Adipocyte (in vitro differentiated cells): ENCODE measurements around the gene AFAP1.

ENCODE experiments used
- DNase-seq: peaks from one replicate; pipeline ENCODE4 v3.0.0-alpha.2; 2015; ENCODE audit warnings: low read depth
- H3K27me3 ChIP-seq: replicated peaks from 2 replicates; pipeline ENCODE4 v1.7.0; 2013; ENCODE audit warnings: mild to moderate bottlenecking, low read length, moderate library complexity; ENCODE audit not compliant: control insufficient read depth, insufficient read depth
- H3K36me3 ChIP-seq: 2 replicates; pipeline ENCODE4 v1.7.0; 2013; ENCODE audit warnings: low read length, mild to moderate bottlenecking, moderate library complexity; ENCODE audit not compliant: control insufficient read depth, insufficient read depth, severe bottlenecking
- H3K4me1 ChIP-seq: 2 replicates; pipeline ENCODE4 v1.7.0; 2013; ENCODE audit warnings: mild to moderate bottlenecking, low read length, moderate library complexity; ENCODE audit not compliant: control insufficient read depth, insufficient read depth
- H3K4me3 ChIP-seq: 2 replicates; pipeline ENCODE4 v1.7.0; 2013; ENCODE audit warnings: mild to moderate bottlenecking, low read length, moderate library complexity
- H3K9ac ChIP-seq: 2 replicates; pipeline ENCODE4 v1.7.0; 2013; ENCODE audit warnings: mild to moderate bottlenecking, low read length, moderate library complexity
- H3K9me3 ChIP-seq: 2 replicates; pipeline ENCODE4 v1.7.0; 2013; ENCODE audit warnings: mild to moderate bottlenecking, low read length, moderate library complexity; ENCODE audit not compliant: control insufficient read depth

The AFAP1 gene

DNA sequence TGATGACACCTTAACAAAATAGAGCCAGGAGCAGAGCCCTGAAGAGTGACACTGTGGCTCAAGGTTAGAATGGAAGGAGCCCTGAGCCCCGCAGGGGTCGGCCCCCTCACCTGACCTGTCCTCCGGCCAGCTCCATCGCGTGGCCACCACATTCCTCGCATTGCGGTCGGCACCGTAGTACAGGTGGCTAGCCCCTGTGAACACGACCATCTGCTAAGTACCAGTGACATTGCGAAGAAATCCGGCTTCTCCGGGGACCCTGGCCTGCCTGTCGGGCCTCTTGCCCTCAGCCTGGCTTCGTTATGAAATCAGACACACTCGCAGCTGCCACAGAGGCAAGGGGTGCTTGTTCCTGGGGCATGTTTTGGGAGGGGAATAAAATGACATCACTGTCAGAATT lies 179.0 kb downstream of the AFAP1 start:
- no peaks in the 10 kb centered on the region for H3K9me3 ChIP-seq
- DNase-seq = no peak
- no peak overlapping the region for H3K9ac ChIP-seq
- no peak overlapping the region for H3K4me3 ChIP-seq
- no peaks in the 10 kb centered on the region for H3K4me1 ChIP-seq
- peaks cover 67% of the 10 kb centered on the region for H3K36me3 ChIP-seq
- no peaks in the 10 kb centered on the region for H3K27me3 ChIP-seq

DNA sequence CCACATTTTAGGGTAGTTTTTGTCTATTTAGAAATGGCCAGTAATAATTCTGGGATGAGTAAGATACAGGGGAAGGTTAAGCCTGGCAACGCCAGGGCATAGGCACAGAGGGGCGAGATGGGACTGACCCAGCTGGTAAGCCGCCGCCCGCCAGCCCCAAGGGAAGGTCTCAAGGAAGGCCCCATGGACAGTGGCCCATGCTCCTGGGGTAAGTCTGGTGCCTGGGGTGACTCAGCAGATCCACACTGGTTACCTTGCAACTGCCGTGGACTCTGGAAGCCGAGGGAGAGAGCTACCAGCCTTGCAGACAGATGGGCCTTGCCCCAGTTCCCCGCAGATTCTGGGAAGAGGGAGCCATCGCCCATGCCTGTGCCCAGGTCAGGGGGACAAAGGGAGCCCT lies 179.4 kb downstream of the AFAP1 start:
- Histone ChIP-seq H3K9me3 (no peaks in the 10 kb centered on the region), H3K27me3 (no peaks in the 10 kb centered on the region), H3K9ac (no peak overlapping the region), H3K4me3 (no peak overlapping the region), H3K36me3 (peaks cover 62% of the 10 kb centered on the region), H3K4me1 (no peaks in the 10 kb centered on the region)
- no peak for DNase-seq

DNA sequence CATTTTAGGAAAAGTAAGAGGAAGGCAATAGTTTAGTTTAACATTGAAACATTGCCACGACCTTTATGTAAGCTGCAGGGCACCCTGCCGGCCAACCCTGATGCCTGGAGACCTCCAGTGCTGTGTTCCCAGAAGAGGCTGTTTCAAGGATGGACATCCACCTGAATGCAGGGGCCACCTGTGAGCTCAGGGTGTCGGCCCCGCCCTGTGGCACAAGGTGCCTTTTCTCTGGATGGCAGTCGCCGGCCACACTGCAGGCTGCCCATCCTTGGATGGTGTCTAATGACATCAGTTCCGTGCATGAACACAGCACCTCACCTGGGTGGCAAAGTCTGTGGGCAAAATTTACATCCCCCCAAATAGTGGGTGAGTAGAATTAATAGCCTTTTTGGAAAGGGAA lies 180.0 kb downstream of the AFAP1 start:
- no peaks in the 10 kb centered on the region for H3K9me3 ChIP-seq
- no peaks in the 10 kb centered on the region for H3K4me1 ChIP-seq
- no peak overlapping the region for H3K9ac ChIP-seq
- no peak for DNase-seq
- peaks cover 56% of the 10 kb centered on the region for H3K36me3 ChIP-seq
- no peak overlapping the region for H3K4me3 ChIP-seq
- H3K27me3 ChIP-seq = no peaks in the 10 kb centered on the region

DNA sequence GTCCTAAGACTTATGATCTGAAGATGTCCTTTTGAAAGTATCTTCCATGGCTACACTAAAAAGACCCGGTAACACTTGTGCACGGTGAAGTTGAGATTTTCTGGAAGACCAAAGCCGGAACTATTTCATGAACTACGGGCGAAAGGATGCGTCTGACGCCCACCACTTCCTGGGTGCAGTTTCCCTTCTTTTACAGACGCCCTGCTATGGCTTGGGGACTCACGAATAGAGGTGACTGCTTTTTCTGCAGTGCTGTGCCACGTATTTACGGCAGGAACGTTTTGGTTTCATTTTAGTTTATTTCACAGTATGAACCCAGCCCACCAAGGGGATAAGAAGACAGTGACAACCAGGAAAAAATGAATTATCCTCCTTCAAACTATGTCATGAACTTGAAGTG lies 180.4 kb downstream of the AFAP1 start:
- no peaks in the 10 kb centered on the region for H3K9me3 ChIP-seq
- no peak overlapping the region for H3K9ac ChIP-seq
- H3K36me3 ChIP-seq = peaks cover 54% of the 10 kb centered on the region
- DNase-seq = no peak
- no peaks in the 10 kb centered on the region for H3K27me3 ChIP-seq
- H3K4me1 ChIP-seq = no peaks in the 10 kb centered on the region
- no peak overlapping the region for H3K4me3 ChIP-seq

DNA sequence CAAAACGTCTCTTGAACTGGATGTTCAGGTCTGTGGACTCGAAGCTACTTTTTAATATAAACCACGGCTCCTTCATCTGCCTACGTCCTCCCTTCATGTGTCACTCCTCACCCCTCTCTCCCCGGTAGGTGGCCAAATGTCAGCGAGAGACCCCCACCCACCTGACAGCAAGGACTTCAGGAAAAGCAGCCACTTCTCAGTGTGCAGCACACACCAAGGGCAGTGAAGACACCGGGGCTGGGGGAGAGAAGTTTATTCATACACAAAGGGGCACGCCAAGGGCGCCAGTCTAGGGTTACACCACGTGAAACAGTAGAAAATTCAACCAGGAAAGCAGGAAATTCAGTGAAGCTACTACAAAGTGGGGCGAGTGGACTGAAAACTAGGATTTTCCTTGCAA lies 181.2 kb downstream of the AFAP1 start:
- H3K4me1 ChIP-seq = no peaks in the 10 kb centered on the region
- peaks cover 46% of the 10 kb centered on the region for H3K36me3 ChIP-seq
- H3K9ac ChIP-seq = no peak overlapping the region
- DNase-seq = no peak
- no peaks in the 10 kb centered on the region for H3K9me3 ChIP-seq
- no peaks in the 10 kb centered on the region for H3K27me3 ChIP-seq
- no peak overlapping the region for H3K4me3 ChIP-seq

DNA sequence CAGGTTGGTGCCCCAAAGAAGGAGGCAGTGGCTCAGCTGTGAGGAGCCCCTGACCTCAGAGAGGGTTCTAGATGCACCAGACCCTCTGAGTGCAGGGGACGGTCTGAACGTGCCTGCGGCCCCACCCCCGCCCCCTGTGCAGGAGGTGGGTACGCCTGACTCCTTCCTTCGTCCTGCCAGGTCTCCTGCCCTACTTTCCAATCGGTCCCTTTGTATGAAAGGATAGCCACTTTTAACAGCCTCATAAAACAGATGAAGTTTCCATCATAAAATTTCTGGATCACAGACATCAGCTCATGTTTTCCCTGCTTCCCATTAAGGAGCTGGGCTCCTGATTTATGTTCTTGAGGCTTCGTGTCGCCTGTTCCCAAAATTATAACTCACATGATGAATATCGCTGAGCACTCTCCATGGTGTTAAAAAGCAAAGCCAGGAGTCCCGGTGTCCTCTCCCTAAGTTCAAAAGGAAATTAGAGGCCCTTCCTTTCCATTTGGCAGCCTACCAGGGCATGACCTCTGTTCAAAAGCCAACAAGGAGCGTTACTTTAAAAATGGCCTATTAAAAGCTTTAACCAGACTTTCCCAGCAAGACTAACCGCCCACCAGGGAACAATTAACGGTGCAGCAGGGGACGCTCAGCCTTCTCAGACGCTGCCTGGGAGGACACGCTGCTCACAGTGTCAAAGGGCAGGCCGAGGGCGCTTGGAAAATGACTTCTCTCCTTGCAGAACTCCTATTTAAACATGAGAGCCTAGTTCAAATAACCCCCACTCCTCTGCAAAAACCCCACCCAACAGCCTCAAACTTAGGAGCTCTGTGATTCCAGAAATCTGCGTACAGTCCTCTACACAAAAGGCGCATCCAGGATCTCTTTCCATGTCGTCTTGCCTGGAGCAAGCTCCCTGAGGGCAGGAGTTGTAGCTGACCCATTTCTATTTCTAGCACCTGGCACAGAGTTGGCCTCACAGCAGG lies 181.9 kb downstream of the AFAP1 start:
- no peak for DNase-seq
- H3K4me3 ChIP-seq = no peak overlapping the region
- H3K36me3 ChIP-seq = peaks cover 39% of the 10 kb centered on the region
- H3K9ac ChIP-seq = no peak overlapping the region
- no peaks in the 10 kb centered on the region for H3K4me1 ChIP-seq
- no peaks in the 10 kb centered on the region for H3K27me3 ChIP-seq
- H3K9me3 ChIP-seq = no peaks in the 10 kb centered on the region

DNA sequence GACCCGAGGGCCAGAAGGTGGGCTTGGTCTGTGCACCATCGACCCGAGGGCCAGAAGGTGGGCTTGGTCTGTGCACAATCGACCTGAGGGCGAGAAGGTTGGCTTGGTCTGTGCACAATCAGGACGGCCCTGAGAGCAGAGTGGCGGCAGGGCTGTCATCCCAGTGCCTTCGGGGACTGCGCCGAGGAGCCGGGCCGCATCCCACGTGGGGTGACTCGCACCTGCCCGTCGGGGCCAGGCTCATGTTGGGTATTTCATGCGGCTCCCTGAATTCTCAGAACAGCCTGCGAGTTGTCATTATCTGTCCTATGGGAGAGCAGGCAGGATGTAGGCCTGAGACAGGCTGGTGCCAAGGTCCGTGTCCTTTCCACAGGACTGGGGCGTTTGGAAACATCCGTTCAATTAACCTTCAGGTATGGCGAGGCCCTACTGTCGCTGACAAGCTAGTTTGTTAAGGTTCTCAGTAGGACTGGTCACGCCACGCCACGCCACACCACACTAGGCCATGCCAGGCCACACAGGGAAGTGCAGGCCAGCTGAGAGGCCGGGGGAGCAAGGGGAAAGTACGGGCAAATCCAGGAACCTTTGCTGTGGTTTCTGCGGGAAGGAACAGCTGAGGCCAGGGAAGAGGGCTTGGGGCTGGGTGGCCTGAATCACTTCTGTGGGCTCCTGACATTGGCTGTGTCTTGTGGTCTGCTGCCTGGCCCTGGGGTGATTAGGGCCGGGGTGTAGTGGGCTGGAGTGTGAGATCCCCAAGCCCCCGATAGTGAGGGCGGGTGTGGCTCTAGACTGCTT lies 182.9 kb downstream of the AFAP1 start:
- Histone ChIP-seq H3K9me3 (no peaks in the 10 kb centered on the region), H3K9ac (no peak overlapping the region), H3K4me1 (no peaks in the 10 kb centered on the region), H3K36me3 (peaks cover 29% of the 10 kb centered on the region), H3K4me3 (no peak overlapping the region), H3K27me3 (no peaks in the 10 kb centered on the region)
- no peak for DNase-seq

DNA sequence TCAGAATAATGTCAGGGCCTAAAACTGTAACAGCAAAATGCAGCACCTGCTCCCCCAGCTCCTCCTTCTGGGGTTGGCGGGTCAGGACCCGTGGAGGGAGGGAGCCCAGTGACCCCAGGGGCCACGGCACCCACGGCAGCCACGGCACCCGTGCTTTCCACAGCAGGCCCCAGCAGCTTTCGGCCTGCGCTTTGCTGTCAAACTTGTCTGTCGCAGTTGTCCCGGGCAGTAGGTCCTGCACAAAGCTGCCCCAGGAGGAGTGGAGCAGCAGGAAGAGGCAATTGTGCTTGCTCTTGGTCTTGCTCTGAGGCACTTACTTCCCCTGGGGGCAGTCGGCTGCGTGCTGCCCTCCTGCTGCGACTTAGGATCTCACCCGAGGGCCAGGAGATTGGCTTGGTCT lies 183.6 kb downstream of the AFAP1 start:
- Histone ChIP-seq H3K4me1 (peaks cover under 1% of the 10 kb centered on the region), H3K4me3 (no peak overlapping the region), H3K36me3 (peaks cover 22% of the 10 kb centered on the region), H3K9ac (no peak overlapping the region), H3K9me3 (no peaks in the 10 kb centered on the region), H3K27me3 (no peaks in the 10 kb centered on the region)
- DNase-seq = no peak

DNA sequence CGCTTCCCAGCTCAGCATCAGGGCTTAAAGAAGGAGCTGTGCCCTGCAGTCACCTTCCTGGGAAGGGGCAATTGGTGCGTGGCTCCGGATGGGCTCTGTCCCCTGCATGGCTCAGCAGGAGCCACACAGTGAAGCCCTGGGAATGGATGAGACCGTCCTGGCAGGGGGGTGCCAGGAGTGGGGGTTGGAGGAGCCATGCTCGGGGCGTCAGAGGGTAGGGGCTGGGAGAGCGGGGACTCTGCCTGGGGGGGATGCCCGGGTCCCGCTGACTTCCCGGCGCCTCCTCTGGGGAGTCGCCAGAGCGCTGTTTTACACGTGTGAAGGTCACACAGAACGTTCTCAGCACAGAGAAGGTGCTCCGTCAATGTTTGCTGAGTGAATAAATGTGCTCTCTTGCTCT lies 184.1 kb downstream of the AFAP1 start:
- peaks cover 6% of the 10 kb centered on the region for H3K4me1 ChIP-seq
- no peak overlapping the region for H3K4me3 ChIP-seq
- no peaks in the 10 kb centered on the region for H3K9me3 ChIP-seq
- DNase-seq = no peak
- no peak overlapping the region for H3K9ac ChIP-seq
- H3K36me3 ChIP-seq = peaks cover 17% of the 10 kb centered on the region
- H3K27me3 ChIP-seq = no peaks in the 10 kb centered on the region

DNA sequence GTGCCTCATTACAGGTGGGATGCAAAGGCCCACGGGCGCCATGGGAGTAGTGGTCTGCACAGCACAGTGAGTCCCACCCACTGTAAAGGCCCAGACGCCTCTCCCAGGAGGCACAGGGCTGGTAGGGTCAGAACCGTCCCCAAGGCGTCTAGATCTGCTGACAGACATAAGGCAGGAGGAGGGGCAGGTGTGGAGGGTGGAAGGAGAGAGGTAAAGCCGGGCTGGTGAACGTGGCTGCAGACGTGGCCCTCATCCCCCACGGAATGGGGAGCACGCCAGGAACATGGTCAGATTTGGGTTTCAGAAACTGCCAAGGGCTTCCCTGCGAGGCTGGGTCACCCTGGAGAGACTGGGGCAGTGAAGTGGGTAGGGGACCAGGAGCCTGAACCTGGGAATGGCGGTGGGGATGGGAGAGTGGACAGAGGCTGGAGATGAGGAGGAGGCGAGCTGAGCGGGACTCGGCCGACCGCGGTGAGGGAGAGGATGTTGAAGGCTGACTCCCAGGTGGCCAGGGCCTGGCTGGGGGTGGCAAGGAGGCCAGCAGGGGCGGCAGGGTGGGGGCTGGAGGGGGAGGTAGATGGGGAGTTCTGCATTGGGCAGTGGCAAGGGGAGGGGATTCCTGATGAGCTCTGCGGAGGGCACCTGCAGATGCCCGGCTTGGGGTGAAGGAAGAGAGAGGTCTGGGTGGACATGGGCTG lies 184.9 kb downstream of the AFAP1 start:
- H3K9me3 ChIP-seq = no peaks in the 10 kb centered on the region
- no peak overlapping the region for H3K9ac ChIP-seq
- peaks cover 14% of the 10 kb centered on the region for H3K4me1 ChIP-seq
- H3K36me3 ChIP-seq = peaks cover 9% of the 10 kb centered on the region
- H3K4me3 ChIP-seq = no peak overlapping the region
- no peaks in the 10 kb centered on the region for H3K27me3 ChIP-seq
- DNase-seq = no peak

DNA sequence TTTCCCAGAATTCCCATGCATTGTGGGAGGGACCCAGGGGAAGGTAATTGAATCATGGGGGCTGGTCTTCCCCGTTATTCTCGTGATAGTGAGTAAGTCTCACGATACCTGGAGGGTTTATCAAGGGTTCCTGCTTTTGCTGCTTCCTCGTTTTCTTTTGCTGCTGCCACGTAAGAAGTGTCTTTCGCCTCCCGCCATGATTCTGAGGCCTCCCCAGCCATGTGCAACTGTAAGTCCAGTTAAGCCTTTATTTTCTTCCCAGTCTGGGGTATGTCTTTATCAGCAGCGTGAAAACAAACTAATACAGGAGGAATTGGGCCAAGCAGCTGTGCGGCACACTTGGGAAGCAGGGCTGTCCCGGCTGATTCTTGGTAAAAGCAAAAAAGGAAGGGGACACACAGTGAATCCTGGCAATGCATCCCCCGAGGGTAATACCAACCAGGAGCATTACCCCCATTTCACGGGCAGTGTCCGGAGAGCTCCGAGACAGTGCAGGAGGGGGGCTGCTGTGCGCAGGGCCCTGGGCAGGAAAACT lies 185.7 kb downstream of the AFAP1 start:
- Histone ChIP-seq H3K4me1 (peaks cover 16% of the 10 kb centered on the region), H3K9me3 (no peaks in the 10 kb centered on the region), H3K9ac (no peak overlapping the region), H3K36me3 (peaks cover 4% of the 10 kb centered on the region), H3K27me3 (no peaks in the 10 kb centered on the region), H3K4me3 (no peak overlapping the region)
- DNase-seq = no peak
